Activated T-cell treated with anti-CD3 and anti-CD28 coated beads, Interleukin-2, amount 50 U/mL, for 48 hours (primary cell): ENCODE measurements around the gene ABHD4.
"Not testable (repeated sequence)": the region's sequence is repeated elsewhere in the genome, so short reads cannot be mapped to it uniquely, and the experiment has no call there.

Experiments
- DNase-seq, 2 experiments: peaks; one replicate each; pipeline ENCODE4 v3.0.0-alpha.2; 2020

Gene ABHD4

DNA sequence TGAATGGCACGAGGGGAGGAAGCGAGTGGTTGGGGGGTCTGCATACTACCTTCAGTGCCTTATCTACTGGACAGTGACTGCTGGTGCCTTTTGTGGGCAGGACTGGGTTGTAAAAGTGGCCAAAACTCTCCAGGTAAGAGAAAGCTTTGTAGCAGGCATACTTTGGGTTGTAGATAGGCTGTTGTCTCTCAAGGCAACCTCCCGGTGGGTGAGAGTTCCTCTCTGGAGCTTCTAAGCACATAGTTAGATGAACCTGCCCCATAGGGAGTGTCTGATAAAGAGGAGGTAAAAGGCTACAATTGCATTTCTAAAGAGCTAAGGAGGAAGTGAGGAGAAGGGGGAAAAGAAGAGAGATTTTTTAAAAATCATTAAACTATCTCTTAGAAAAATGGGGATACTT lies 4.9 kb upstream of the ABHD4 start:
- no peak for DNase-seq

DNA sequence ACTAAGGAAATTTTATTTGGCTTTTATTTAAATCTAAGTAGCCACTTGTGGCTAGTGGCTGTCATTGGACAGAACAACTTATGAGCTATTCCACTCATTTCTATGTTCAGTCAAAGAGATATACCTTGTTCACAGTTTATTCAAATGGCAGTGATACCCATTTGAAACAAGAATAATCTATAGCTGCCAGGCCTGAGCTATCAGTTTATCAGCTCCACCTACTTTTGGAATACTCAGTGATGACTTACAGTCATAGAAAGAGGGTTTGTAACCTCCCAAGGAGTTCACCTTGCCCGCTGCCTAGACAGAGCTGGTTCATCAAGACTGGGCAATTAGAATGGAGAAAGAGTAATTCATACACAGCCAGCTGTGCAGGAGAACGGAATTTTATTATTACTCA lies 4.5 kb upstream of the ABHD4 start:
- no peak for DNase-seq

GRCh38 chr14:22594156-22594716 lies 3.9 kb upstream of the ABHD4 start:
- DNase-seq, result no peak

DNA sequence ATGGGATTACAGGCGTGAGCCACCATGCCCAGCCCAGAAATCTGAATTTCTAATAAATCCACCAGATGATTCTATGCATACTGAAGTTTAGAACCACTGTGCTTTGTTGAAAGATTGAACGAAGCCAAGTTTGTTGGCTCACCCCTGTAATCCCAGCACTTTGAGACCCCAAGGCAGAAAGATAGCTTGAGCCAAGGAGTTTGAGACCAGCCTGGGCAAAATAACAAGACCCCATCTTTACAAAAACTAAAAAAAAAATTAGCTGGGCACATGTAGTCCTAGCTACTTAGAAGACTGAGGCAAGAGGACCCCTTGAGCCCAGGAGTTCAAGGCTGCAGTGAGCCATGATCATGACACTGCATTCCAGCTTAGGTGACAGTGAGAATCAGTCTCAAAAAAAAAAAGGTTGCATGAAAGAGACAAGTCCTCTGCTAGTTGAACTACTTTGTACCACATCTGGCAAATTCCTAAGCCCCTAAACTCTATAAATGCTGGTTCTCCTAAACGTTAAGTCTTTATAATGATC lies 1.7 kb upstream of the ABHD4 start:
- DNase-seq, result no peak

DNA sequence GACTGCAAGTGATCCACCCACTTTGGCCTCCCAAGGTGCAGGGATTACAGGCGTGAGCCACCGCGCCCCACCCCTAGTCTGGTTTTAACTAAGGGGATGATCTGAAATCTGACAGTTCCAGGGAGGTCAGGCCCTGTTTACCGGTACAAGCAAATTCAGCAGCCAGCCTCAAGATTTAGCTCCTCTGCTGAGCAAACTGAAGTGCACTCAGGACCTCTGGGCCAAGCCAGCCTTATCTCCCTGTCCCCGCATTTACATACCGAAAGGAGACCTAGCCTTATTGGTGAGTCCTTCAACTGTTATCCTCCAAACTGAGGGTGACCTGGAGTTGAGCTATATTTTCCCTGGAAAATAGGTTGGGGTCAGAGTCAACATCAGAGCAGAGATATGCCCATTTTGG lies 835 bp upstream of the ABHD4 start:
- no peak for DNase-seq

DNA sequence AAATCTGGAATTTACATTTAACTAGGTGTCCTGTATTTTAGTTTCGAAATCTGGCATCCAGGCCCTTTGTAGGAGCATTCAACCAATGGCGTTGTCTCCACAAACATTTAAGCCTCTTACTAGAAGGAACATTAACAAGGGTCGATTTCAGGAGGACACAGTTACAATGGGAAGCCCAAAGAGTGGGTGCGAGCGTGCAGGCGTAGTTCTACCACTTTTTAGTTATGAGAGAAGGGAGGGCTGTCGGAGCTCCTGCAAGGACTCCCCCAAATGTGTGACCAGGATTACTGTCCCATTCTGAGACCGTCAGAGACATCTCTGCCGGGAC lies 365 bp upstream of the ABHD4 start:
- DNase-seq, result no peak

- peak; percentile 41 to 53 for DNase-seq
These were observed 770 bp downstream of the ABHD4 start for GRCh38 chr14:22598896-22599244.

- DNase-seq, result no peak
These were observed 1.2 kb downstream of the ABHD4 start for GRCh38 chr14:22599349-22599748.

GRCh38 chr14:22600027-22600426 lies 1.9 kb downstream of the ABHD4 start:
- no peak for DNase-seq

DNA sequence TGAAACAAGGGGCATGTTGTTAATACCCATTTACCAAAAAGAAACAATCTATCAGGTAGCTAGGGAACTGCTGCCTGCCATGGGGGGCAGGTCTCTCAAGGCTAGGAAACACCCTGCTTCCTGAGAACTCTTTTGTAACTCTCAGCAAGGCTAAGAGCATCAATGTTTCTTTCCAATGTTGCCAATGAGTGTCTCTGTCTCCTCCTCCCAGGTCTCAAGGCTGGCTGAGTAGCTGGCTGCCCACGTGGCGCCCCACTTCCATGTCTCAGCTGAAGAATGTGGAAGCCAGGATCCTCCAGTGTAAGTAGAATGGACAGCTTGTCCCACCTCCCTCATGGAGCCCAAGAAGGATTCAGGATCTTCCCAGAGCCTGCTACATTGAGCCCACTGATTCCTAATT lies 3.4 kb downstream of the ABHD4 start:
- DNase-seq, result no peak

DNA sequence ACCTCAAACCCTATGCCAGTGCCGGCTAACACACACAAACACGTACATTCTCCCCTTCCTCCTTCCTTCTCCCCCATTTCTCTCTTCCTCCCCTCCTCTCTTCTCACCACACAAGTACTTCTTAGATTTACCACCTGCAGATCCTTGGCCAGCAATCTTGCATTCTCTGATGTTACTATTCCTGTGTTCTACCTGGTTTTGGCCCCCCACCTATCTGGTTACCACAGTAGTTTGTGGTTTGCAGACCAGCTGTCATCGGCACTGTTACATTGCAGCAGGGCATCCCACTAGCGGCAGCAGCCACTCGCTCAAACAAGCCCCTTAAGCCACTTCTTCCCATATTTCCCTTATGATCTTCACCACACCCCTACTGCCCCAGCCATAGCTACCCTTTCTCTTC lies 3.9 kb downstream of the ABHD4 start:
- no peak for DNase-seq

DNA sequence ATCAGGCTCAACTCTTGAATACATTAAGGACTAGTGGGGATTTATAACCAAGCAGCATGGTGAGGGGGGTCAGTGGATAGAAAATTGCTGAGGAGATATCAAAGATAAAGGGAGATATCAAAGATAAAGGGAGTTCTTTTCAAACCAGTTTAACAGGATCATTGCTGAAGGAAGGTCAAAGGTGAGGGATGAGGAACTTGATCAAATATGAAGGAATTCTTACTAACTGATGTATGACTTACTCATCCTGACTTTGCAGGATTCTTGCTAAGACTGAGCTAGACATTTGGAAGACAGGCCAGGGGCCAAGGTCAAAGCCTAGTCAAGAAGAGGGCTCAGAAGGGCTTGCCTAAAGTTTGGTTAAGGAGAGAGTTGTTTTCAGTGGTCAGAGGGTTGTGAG lies 4.8 kb downstream of the ABHD4 start:
- no peak for DNase-seq

DNA sequence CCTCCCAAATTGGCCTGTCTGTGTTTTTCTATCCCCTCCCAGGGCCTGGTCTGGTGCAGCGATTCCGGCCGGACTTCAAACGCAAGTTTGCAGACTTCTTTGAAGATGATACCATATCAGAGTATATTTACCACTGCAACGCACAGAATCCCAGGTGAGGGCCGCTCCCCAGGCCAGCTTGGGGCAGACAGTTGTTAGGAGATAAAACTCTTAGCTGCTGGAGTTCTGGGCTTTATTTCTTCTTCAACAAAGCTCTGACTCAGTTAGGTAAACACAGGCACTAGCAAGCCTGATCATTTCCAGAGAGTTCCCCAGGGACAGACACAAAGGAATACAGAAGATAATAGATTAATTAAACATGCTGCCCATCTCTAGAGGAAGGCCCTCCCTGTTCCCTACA lies 8.3 kb downstream of the ABHD4 start:
- DNase-seq, result no peak

GRCh38 chr14:22607291-22607690 lies 9.2 kb downstream of the ABHD4 start:
- DNase-seq, result no peak

DNA sequence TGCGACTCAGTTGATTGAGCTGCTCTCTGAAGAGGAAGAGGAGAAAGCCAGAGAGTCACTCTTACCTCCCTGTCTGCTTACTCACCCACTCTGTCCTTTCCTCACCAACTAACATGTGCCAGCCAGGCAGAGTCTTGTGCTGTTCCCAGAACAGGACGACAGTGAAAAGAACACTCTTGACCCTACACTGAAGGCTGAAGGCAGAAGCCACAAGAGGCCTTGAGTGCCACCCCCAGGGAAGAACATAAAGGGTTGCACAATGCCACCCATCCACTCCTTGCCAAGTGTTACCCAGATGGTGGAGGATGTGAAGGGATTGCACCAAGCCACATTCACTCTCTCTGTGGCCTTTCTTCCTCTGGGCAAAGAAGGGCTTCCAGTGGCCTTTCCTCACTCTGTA lies 12.8 kb downstream of the ABHD4 start:
- DNase-seq, result no peak

- no peak for DNase-seq
These were observed 15.1 kb downstream of the ABHD4 start for GRCh38 chr14:22613106-22613695.

DNA sequence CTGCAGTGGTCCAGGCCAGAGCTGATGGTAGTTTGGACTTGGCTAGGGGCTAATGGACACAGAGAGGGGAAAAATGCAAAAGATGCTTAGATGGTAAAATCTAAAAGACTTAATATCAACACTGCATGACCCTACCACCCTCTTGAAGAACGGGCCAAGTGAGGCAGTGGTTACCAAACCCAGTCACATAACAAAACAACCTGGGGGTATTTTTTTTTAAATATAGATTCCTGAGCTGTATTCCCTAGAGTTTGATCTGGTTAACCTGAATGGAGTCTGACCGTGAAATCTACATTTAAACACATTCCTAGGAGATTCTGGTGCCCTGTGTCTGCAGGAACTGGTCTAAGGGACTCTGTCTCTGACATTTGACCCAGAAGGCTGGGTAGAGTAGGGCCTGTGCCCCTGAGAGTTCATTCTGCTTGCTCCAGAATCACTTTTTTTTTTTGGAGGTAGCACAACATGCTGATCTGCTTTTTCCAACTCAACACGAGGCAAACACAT lies 15.7 kb downstream of the ABHD4 start:
- DNase-seq, result no peak

- no peak for DNase-seq
These were observed 16.2 kb downstream of the ABHD4 start for GRCh38 chr14:22614240-22614799.

GRCh38 chr14:22615765-22616164 lies 17.7 kb downstream of the ABHD4 start:
- DNase-seq, result not testable (repeated sequence)

GRCh38 chr14:22622255-22622654 lies 24.2 kb downstream of the ABHD4 start:
- DNase-seq, result no peak

GRCh38 chr14:22623047-22623446 lies 24.9 kb downstream of the ABHD4 start:
- DNase-seq, result no peak

DNA sequence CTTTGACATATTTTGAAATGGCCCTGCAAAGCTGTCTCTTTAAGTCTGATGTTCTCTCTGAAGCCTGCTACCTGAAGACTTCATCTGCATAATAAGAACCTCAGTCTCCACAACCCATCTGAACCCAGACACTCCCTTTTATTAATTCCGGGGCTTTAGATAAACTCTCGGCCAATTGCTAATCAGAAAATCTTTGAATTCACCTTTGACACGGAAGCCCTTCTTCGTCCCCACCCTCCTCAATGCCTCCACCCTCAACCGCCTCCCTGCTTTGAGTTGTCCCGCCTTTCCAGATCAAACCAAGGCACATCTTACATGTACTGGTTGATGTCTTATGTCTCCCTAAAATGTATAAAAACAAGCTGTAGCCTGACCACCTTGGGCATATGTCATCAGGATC lies 28.5 kb downstream of the ABHD4 start:
- no peak for DNase-seq

DNA sequence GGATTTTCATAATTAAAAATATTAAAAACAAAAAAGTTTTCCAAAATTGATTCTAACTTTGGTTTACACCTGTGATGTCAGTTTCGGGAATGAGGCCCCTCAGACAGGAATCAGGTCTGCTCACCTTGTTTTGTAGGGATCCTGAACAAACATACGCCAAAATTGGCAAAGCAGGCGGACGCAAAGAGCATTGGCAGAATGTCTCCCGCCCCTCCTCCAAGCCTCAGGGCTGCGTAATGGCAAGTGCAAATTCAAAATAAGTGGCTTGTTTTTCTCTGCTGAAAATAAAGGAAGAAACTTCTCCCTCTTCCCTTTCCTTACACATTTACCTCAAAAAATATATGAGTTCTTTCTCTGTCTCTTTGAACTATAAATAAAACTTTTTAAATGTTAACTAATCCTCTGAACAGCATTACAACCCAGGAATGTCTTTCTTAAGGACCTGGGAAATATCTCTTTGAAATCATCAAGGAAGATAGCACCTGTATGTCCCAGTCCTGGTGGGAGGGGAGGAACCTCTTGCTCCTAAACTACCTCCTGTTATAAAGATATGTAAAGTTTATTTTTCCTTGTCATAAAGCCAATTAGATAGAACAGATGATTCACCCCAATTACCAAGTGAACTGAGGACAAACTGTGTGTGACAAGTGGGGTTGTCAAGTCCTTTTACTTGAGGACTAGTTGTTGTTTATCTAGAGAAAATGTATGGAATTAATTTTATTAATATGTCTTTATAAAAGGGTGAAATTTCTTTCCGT lies 29.6 kb downstream of the ABHD4 start:
- no peak for DNase-seq

- DNase-seq, result no peak
These were observed 31.3 kb downstream of the ABHD4 start for GRCh38 chr14:22629361-22629760.
